Occipital lobe (tissue), 2 donors: ENCODE results near the gene RPL10. TPM values are rescaled to one million over a fixed set of nuclear protein-coding genes. Genes with fewer than 3 reads are reported as not detected.

ENCODE experiments used
- DNase-seq: peaks from one replicate; lab custom pipeline; 2025; lab: John Stamatoyannopoulos, UW
- total RNA-seq: library from RNA; depleted of rRNA; stranded (reverse); fragments of >200 nt; gene quantifications from one replicate; pipeline ENCODE4 v1.2.3, GENCODE V29; 2014

RPL10 gene
- total RNA-seq, 1 donor from 2014 or later: 2,213 TPM

DNA sequence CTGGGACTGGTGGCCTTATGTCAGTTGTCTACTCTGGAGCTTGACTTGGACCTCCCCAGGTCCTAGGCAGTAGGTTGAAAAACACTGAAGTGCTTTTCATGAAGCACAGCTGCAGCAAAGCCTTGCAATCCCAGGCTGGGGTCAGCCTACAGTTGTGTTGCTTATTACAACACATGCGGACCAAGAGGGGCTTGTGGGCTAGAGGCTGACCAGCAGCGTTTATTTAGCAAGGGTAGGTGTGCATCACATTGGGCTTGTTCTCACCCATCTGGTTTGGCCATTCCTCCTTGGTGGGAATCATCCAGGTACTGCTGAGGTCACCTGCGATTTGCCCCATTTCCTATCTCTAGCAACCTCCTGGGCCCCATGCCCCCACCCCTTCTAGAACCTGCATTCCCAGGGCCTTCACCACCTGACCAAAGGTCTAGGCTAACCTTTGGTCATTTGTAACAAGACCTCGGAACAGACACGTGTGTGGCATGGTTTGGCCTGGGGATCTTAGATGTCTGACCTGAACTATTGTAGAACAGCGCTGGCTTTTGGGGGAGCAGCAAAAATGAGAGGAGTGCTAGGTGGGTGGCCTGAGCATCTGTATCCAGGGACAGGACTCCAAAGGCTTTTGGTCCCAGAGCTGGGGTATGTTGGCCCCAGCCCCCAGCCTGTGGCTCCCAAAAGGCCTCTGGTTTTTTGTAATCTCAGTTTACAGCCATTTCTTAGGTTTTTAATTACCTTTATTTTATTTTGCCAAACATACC lies 3.0 kb downstream of the RPL10 start:
- no peak for DNase-seq

DNA sequence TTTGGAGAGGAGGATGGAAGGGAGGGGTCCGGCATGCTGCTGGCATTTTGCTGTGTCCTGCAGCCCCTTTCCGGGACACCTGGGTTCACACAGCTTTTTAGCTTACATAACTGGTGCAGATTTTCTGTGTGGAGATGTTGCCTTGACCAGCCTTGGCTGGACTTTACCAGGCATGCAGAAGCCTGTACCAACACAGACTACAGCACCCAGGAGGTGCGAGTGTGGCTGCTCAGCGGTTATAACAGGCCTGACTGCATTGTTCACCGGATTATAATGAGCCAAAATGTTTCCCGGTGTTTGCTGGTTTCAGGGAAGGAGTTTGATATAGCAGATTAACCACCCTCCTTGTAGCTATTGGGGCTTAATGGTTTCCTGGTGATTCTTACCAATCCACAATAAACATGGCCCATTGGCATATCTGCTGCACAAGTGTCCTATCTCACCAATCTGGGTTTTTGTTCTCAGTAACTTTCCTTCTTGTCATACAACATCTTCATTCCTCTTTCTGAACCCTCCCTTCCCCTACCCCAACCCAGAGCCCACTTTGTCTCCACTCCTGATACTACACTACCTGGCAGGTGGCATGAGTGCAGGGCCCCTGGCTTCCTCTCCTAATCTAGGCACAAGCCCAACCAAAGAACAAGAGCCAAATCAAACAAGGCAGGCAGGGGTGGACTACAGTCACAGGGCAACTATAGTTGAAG lies 3.9 kb downstream of the RPL10 start:
- DNase-seq: no peak

DNA sequence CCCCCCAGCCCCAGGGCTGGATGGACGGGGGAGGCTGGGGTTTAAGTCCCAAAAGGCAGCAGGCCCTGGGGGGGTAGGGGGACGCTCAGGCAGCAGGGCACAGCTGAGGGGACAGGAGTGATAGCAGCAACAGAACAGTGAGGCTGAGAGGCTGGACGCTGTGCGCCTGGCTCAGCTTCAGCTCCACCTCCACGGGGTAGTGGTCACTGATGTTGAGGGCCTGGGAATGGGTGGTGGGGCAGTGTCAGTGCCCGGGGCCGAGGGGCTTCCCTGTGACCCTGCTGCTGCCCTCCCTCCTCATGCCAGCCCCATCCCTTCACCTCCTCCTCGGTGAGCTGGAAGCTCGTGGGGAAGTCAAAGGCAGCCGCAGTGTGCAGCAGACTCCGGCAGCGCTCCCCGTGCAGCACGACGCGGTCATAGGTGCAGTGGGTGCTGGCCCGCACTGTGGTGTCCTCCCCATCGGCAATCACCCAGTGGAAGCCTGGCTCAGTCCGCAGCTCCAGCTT lies 4.5 kb downstream of the RPL10 start:
- DNase-seq: no peak

DNA sequence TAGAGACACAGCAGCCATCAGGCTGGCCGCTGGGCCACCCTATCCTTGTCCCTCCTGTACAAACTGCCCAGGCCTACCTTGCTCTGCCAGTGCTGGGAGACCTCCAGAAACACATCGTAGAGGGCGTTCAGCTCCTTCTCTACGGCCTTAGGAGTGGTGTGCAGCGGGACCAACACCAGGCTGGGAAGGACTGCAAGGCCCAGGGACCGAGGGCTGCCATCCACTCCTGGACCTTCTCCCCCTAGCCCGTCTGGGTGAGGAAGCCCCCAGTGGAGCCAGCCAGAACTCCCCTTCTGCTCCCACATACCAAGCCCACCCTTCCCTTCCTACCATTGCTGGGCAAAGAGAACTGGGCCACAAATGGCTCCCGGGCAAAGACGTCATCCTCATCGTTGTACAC lies 5.0 kb downstream of the RPL10 start:
- DNase-seq: no peak

DNA sequence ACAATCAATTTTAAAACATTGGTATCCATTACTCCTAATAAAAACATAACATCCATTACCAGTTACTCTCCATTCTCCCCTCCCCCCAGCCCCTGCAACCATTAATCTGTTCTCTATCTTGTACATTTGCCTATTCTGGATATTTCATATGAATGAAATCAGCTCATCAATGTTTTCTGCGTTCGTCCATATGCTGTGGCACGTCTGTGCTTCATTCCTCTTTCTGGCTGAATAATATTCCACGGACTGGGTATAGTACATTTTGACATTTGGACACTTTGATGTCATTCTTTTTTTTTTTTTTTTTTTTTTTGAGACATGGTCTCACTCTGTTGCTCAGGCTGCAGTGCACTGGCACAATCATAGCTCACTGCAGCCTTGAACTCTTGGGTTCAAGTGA lies 5.7 kb downstream of the RPL10 start:
- DNase-seq: no peak

DNA sequence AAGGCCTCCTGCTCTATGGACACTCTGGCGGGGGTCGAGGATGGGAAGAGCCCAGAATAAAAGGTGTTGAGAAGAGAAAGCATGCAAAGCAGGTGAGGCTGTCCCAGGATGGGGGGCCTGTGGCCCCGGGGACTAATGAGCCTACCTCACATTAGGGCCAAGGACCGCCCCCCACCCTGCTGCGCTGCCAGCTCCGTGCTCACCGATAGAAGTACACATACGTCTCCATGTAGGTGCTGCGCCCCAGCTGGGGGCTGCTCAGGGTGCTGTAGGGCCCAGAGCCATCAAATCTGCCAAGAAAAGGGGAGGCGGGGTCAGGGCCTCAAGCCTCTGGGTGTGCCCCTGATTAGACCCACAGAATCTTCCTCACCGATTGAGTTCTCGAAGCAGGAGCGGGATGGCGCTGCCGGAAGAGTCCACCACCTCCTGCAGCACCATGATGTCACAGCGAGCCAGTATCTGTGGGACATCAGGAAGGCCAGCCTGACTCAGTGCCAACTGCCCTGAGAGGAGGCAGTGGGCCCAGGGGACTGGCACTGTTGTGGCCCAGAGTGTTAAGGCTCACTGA lies 6.5 kb downstream of the RPL10 start:
- DNase-seq: no peak

DNA sequence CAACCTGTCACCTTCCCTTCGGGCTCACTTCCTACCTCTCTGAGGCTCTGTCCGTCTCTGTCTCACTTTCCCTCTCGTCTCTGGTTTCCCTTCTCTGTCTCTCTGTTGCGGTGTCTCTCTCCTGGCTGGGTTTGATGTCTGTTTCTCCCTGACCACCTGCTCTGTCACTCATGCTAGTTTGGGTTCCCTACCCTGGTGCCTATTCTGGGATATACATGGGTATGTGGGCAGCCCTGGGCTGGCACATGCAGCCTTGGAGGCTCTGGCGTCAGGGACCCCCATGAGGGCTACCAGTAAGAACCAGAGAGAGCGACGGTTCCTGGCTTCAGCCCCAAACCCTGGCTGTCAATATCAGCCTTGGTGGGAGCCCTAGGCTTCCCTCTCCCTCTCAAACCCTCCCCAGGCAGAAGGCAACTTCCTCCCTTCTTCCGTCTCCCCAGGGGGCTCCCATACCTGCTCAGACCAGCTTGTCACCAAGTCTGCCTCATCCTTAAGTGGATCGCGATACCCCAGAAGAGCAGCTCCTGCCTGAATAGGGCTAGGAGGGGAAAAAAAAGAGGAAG lies 10.6 kb downstream of the RPL10 start:
- DNase-seq: no peak

DNA sequence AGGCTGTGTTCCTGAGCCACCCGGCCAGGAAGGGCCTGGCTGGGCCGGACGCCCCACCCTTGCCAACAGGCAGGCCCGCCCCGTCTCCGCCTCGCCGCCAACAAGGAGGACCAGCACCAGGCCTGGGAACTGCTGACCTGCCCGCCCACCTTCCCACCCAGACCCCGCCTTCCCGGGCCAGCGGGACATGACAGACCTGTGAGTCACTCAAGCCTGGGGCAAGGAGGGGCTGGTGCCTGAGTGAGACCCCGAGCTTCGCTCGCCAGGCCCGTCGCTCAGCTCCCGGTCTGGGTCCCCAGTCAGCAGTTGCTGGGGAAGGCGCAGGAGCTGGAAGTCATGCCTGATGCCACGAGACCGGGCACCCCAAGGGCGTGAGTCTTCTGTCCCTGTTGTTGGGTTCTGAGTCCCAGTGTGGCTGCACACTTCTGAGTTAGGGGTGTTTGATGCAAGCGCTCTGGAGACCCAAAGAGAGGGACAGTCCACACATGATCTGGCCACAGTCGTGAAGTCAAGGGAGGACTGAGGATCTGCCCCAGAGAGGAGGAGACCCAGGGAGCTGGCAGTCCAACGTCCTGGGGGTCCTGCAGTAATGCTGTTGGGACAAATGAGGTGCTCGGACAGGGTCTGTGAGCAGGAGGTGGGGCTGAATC lies 11.2 kb downstream of the RPL10 start, which contains the start of gene DNASE1L1:
DNASE1L1 (minus strand) TSS at position 33 of the 650 bp plus-strand sequence. CDS start 3,686 bp downstream, outside the sequence.
- DNase-seq: peak; percentile 5

DNA sequence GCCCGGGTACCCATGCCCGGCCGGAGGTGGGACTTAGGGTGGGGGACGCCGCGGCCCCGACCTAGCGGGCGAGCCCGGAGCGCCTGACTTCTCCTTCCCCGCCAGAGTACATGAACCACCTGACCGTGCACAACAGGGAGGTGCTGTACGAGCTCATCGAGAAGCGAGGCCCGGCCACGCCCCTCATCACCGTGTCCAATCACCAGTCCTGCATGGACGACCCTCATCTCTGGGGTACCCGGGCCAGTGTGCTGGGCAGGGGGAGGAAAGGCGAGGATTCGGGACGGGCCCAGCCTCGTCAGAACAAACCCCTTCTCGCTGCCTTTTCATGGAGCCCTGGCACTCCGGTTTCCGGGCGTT lies 13.8 kb downstream of the RPL10 start:
- DNase-seq: no peak

DNA sequence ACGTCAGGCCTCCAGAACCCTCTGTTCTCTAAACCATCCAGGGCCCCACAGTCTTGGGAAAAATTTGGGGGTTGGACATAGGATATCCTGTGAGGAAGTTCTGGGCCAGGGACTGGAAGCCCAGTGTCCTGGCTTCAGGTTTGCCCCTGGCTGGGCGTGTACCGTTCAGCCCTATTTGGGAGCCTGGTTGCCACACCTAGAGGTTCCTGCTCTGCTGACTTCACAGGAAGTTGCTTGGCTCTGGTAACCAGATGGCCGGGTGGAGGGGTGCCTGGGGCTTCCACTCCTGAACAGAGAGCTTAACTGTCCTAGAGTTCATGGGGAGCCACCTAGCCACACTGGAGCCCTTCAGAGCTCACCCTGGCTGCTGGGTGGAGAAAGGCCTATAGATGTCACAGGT lies 14.3 kb downstream of the RPL10 start:
- DNase-seq: no peak

DNA sequence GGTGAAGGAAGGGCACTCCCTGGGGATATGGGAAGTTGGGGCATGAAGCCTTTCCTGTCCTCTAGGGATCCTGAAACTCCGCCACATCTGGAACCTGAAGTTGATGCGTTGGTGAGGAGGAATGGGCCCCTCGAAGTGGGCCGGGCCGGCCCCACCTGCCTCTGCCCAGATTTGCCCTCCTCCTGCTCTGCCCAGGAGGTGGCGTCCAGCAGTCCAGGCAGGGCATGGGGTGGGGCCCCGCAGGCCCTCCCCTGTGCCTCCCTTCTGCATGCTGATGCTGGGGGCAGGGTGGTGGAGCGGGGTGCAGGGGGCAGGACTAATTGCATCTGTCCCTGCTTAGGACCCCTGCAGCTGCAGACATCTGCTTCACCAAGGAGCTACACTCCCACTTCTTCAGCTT lies 15.0 kb downstream of the RPL10 start:
- no peak for DNase-seq

DNA sequence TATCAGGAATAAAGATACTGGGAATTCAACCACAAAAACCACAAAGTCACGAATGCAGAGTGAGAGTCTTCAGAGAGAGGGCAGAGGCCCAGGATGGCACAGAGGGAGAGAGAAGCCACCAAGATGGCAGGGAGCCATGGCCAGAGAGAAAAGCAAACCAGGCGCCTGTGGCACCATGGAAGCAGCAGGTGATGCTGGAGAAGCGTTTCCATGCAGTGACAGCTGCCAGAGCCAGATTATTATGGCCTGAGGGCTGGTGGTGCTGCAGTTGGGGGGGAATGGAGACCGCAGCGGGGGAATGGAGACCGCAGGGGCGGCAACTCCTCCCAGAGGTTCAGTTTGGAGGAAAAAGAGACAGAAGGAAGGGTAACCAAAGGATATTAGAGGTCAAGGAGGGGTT lies 19.0 kb downstream of the RPL10 start:
- no peak for DNase-seq

DNA sequence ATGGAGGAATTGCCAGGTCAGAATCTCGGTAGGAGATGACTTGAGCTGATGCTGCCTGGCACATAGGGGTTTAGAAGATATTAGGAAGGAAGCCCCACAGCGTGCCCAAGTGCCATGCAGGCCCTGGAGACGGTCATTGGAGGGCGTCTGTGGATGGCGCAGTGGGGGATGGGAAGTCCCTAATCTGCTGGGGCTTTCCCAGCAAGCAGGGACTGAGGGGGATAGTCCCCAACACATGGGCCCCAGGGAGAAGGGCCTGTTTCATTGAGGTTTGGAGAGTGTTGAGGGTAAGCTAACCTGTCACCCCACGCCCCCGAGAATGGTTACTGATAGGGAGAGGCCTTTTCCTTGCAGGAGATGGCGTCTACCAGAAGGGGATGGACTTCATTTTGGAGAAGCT lies 21.0 kb downstream of the RPL10 start:
- DNase-seq: no peak

DNA sequence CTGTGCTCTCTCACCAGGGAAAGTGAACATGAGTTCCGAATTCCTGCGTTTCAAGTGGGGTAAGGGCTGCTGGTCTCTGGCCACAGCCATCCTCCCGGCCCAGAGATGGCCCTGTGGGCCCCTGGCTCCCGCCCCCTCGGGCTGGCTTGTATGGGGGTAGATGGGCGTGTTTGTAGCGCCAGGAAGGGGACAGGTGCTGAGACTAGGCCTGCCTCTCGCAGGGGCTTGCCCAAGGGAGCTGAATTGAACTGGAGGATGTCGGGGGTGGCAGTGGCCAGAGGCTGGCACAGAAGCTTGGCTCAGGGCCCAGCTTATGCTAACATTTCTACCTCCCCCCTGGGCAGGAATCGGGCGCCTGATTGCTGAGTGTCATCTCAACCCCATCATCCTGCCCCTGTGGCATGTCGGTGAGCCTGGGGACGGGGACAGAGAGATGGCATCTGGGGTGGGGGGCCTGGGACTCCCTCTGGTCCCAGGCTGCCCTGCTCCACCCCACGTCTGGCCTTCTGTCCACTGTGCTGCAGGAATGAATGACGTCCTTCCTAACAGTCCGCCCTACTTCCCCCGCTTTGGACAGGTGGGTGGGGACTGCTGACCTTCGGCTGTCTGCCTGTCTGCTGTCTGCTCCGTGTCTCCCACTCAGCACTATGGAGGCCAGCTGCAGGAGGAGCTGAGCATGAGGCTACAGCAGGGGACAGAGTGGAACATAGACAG lies 21.7 kb downstream of the RPL10 start:
- no peak for DNase-seq

DNA sequence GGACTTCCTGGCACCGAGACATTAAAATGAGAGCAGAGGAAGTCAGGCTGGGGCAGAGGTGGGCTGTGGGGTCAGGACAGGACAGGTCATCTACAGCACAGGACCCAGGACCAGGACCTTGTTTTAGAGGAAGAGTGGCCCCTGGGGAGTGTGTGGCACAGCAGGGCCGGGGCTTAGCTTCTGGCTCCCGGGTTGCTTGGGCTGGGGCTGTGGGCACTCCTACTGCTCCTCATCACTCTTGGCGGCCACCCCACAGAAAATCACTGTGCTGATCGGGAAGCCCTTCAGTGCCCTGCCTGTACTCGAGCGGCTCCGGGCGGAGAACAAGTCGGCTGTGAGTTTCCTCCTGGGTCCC lies 22.2 kb downstream of the RPL10 start:
- no peak for DNase-seq

DNA sequence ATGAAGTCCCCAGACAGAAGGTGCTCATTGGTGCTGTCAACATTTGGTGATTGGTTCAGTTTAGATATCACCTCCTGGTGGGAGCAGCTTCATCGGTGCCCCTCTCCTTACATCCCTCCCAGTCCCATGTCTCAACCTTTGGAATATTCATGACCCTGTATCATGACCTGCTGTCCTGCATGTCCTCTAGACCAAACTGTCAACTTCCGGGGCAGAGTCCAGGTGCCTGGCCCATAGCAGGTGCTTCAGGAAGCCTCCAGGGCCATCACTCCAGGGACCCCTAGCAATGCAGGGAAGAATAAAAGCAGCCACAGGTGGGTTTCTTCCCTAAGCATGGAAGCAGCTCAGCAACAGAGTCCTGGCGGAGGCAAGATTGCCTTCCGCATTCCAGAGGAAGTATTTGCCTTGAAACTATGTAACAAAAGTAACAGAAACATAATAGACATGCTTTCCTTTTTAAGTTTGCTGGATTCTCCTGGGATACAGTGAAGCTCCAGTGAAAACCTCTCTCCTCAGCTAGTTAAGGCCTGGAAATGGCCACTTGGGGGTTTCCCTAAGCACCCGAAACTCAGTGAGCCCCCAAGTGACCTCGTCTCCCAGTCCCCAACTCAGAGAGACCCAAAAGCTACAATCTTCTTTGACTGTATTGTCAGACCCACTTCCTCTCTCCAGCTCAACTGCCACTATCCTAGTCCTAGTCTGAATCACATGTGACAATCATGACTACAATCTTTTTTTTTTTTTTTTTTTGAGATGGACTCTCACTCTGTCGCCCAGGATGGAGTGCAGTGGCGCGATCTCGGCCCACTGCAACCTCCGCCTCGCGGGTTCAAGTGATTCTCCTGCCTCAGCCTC lies 29.0 kb downstream of the RPL10 start:
- DNase-seq: no peak

DNA sequence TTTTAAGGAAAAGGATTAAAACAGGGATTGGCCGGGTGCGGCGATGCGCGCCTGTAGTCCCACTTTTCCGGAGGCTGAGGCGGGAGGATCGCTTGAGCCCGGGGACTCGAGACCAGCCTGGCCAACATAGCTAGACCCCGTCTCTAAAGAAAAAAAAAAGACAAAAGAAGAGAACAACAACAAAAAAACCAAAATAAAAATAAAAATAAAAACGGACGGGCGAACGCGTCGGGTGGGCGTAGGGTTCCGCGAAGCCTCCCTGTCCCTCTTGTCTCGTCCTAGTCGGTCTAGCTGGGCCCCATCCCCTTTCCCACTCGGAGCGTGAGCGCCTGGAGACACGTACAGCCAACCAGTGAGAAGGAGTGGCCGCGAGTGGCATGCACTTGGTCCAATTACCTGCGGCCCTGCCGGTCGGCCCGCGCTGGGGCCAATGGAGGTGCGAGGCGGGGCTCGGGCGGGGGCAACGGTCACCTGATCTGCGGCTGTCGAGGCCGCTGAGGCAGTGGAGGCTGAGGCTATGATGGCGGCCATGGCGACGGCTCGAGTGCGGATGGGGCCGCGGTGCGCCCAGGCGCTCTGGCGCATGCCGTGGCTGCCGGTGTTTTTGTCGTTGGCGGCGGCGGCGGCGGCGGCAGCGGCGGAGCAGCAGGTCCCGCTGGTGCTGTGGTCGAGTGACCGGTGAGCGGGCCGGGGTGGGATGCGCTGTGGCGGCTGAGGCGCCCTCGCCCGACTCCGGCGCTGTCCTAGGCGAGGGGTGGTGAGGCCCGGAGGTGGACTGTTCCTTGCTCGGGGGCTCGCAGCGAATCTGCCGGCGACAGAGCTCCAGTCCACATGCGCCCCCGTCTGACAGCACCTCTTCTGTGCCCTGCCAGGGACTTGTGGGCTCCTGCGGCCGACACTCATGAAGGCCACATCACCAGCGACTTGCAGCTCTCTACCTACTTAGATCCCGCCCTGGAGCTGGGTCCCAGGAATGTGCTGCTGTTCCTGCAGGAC lies 30.3 kb downstream of the RPL10 start, which contains the start of gene ATP6AP1:
ATP6AP1 (plus strand) TSS at position 502 of the 996 bp plus-strand sequence; CDS start at position 518, 16 bp downstream.
- peak; percentile 83 for DNase-seq

DNA sequence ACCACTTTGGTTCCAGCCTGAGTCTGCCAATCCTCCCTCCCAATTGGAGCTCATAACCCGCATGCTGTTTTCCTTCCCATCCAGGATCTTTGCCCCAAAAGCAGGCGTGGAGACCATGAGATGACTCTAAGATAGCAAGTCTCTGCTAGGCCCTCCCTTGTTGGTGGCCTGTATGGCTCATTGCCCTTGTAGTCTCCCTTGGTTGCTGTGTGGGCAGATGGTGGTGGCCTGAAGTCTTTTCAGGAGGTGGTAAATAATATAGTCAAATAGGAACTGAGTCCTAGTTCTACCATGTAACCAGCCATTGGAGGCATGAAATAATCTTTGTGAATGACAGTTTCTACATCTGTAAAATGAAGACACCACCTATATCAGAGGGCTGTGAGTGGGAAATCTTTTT lies 31.5 kb downstream of the RPL10 start:
- DNase-seq: no peak

DNA sequence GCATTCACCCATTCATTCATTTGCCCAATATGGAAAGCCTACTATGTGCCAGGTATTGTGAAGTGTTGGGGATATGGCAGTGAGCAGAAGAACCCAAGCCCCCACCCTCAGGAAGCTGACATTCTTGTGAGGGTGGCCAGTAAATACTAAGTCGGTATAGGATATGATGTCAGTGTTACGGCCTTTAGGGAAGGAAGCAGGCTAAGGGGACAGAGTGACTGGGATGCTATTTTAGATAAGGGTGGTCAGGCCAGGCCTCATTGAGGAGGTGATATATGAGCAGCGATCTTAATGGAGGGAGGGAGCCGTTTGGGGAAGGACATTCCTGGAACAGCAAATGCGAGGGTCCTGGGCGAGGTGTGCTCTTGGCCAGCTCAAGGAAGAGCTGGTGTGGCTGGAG lies 32.3 kb downstream of the RPL10 start:
- DNase-seq: no peak
